Placental pericyte (primary cell): ENCODE measurements around the gene FMN2. TPM values are rescaled to one million over a fixed set of nuclear protein-coding genes. Genes with fewer than 3 reads are reported as not detected.

Experiments
- small RNA-seq: library from RNA; depleted of rRNA; stranded (forward); fragments of <200 nt; gene quantifications from one replicate; pipeline ENCODE3, GENCODE V24; 2012; ENCODE audit warnings: low replicate concordance
- total RNA-seq: library from RNA; depleted of rRNA; stranded (reverse); fragments of >200 nt; gene quantifications from 2 replicates; pipeline ENCODE4 v1.2.3, GENCODE V29; 2012

Gene FMN2
- 2.6 and 5.4 TPM in 2 replicates for total RNA-seq

GRCh38 chr1:240091614-240092300 lies at the start of gene FMN2:
Gene FMN2, plus strand, starts transcription at chr1:240091883. Its CDS starts 227 bp downstream, at chr1:240092110.

Small RNAs within 50 kb of the gene (small RNA-seq; reads per million reads assigned to genes)
- gene RF00019, result not detected
